ENCODE results near the gene PCDHGA5.
"Not testable (repeated sequence)": the region's sequence is repeated elsewhere in the genome, so short reads cannot be mapped to it uniquely, and the experiment has no call there.

Gene PCDHGA5

DNA sequence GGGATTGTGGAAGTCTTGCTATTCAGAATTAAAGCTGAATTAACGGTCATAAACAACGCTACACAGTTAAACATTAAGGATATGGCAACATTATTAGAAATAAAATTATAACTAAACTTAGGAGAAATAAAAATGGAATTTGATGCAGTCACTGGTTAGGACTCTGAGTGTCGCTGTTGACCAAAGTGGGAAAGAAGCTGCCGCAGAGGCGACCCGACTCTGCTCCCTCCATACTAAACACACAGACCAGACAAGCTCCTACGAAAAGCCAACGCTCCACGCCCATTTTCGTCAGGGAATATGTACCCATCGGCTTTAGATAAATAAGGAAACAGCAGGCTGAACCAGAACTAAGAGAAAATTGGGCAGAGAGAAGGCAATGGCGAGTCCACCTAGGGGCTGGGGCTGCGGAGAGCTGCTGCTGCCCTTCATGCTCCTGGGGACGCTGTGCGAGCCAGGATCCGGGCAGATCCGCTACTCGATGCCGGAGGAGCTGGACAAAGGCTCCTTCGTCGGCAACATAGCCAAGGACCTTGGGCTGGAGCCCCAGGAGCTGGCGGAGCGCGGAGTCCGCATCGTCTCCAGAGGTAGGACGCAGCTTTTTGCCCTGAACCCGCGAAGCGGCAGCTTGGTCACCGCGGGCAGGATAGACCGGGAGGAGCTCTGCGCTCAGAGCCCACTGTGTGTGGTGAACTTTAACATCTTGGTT, at the start of gene PCDHGA5:
TSS of gene PCDHGA5 (plus strand) at position 211 of the 709 bp plus-strand sequence. CDS start at position 380, 169 bp downstream.
- in situ Hi-C loops (cut with MboI; ENCODE audit: low sequenced_read_pairs): no loop called here

DNA sequence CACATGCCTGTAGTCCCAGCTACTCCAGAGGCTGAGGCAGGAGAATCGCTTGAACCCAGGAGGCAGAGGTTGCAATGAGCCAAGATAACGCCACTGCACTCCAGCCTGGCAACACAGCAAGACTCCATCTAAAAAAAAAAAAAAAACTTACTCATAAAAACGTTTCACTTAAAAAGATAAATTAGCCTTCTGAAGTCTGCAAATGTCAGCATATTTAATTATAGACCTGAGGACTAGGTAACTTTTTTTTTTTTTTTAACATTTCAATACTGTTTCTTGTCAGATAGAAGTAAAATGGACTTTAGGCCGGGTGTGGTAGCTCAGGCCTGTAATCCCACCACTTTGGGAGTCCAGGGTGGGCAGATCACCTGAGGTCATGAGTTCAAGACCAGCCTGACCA, 47.0 kb upstream of the PCDHGA5 start:
- in situ Hi-C loops (cut with MboI; ENCODE audit: low sequenced_read_pairs): not testable (repeated sequence)

DNA sequence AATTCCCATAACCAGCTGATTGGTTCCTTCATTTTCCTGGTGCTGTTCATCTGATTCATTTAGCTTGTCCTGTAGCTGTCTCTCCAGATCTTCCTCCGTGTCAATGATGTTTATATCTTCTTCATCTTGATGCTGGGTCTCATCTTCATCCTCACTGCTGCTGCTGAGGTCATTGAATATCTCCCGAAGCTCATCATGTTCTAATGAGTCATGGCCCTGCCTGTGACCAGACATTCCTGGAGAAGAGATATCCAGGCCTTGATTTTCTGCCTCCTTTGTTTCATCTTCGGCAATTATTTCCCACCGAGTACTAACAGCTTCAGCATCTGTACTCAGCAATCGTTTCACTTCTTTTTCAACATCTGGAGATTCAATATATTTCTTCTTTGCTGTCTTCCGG, 44.8 kb upstream of the PCDHGA5 start:
- in situ Hi-C loops (cut with MboI; ENCODE audit: low sequenced_read_pairs): no loop called here

- in situ Hi-C loops (cut with MboI; ENCODE audit: low sequenced_read_pairs): no loop called here
Measured at GRCh38 chr5:141319699-141320098, 44.3 kb upstream of the PCDHGA5 start.

DNA sequence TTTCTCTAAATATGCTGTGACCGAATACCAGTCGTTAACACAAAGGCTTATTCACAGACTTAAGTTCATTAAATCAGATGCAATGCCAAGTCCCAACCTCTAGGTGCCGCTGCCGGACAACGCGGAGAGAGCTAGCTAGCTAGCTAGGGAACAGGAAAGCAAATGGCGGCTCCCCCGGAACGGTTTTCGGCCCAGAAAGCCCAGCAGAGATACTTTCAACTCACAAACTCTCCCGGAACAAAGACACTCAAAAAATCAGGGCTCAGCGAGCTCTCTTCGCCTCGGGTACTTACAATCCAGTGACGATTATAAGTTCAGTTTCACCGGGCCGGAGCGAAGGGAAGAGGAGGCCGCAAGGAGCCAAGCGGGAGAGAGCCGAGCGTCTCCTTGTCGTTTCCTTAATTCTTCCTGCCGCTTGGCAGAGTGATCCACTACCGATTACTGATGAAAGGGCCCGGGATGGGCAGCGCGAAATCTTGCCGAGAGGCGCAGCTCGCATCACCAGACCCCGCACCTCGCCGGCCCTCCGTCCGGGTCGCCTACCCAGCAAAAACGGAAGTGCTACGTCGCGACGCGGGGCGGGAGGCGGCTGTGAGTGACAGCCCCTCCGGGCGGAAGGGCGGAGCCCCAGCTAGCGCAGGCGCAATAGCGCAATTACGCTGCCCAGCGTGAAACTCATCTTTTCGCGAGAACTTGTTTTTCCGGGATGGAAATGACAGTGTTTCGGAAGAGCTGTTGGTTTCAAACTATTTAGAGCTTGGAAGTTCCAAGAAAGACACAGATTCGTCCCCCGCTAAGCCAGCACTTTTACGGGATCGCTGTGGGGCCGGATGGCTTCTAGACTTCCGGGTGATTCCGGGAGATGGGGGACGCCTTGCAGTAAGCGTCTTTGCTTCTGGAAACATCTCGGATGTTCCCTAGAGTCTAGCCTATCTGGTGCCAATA, 43.5 kb upstream of the PCDHGA5 start, which contains the start of gene TAF7:
TSS of gene TAF7 (minus strand) at position 560 of the 945 bp plus-strand sequence. CDS start 740 bp downstream, outside the sequence.
- in situ Hi-C loops (cut with MboI; ENCODE audit: low sequenced_read_pairs): no loop called here

DNA sequence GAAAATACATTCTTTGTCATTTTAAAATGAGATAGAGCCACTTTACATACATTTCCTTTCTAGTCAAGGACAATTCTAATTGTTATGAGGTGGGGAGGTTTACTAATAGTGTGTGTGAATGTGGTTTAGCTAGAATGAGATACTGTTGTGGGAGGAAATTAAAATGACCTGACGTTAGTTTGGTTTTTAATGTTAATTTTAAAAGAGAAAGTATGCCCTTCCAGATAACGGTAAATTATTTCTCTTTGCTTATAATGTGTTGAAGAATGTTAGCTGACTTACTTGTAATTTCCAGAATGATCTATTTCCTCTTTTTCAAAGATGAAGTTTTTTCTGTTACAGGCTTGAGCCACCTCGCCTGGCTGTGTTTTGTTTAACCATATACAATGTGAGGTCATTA, 41.7 kb upstream of the PCDHGA5 start:
- in situ Hi-C loops (cut with MboI; ENCODE audit: low sequenced_read_pairs): no loop called here

- in situ Hi-C loops (cut with MboI; ENCODE audit: low sequenced_read_pairs): no loop called here
Measured at GRCh38 chr5:141326088-141326854, 37.7 kb upstream of the PCDHGA5 start.

- in situ Hi-C loops (cut with MboI; ENCODE audit: low sequenced_read_pairs): no loop called here
Measured at GRCh38 chr5:141328231-141328630, 35.7 kb upstream of the PCDHGA5 start.

- in situ Hi-C loops (cut with MboI; ENCODE audit: low sequenced_read_pairs): no loop called here
Measured at GRCh38 chr5:141330299-141331080, 33.5 kb upstream of the PCDHGA5 start, which contains the start of gene PCDHGA1. Gene PCDHGA1 (plus strand): TSS chr5:141330514.

DNA sequence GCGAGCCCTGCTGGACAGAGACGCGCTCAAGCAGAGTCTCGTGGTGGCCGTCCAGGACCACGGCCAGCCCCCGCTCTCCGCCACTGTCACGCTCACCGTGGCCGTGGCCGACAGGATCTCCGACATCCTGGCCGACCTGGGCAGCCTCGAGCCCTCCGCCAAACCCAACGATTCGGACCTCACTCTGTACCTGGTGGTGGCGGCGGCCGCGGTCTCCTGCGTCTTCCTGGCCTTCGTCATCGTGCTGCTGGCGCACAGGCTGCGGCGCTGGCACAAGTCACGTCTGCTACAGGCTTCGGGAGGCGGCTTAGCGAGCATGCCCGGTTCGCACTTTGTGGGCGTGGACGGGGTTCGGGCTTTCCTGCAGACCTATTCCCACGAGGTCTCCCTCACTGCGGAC, 31.4 kb upstream of the PCDHGA5 start:
- in situ Hi-C loops (cut with MboI; ENCODE audit: low sequenced_read_pairs): not testable (repeated sequence)

- in situ Hi-C loops (cut with MboI; ENCODE audit: low sequenced_read_pairs): no loop called here
Measured at GRCh38 chr5:141338538-141339306, 25.2 kb upstream of the PCDHGA5 start, which contains the start of gene PCDHGA2. Gene PCDHGA2 (plus strand): TSS chr5:141338760.

- in situ Hi-C loops (cut with MboI; ENCODE audit: low sequenced_read_pairs): not testable (repeated sequence)
Measured at GRCh38 chr5:141340781-141341354, 23.1 kb upstream of the PCDHGA5 start.

GRCh38 chr5:141342773-141343172, 21.2 kb upstream of the PCDHGA5 start:
- in situ Hi-C loops (cut with MboI; ENCODE audit: low sequenced_read_pairs): no loop called here

GRCh38 chr5:141343242-141343952, 20.6 kb upstream of the PCDHGA5 start, which contains the start of gene PCDHGA3:
Gene PCDHGA3 (plus strand): TSS chr5:141343829. CDS start chr5:141344034, 205 bp downstream.
- in situ Hi-C loops (cut with MboI; ENCODE audit: low sequenced_read_pairs): no loop called here

DNA sequence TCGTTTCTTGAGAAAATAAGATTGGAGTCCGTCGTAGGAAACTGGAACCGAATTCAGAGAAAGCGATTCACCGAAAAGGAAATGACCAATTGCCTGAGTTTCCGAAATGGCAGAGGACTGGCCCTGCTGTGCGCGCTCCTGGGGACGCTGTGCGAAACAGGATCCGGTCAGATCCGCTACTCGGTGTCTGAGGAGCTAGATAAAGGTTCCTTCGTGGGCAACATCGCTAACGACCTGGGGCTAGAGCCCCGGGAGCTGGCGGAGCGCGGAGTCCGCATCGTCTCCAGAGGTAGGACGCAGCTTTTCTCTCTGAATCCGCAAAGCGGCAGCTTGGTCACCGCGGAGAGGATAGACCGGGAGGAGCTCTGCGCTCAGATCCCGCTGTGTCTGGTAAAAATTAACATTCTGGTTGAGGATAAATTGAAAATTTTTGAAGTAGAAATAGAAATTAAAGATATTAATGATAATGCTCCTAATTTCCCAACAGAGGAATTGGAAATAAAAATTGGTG, 20.0 kb upstream of the PCDHGA5 start:
- in situ Hi-C loops (cut with MboI; ENCODE audit: low sequenced_read_pairs): no loop called here

DNA sequence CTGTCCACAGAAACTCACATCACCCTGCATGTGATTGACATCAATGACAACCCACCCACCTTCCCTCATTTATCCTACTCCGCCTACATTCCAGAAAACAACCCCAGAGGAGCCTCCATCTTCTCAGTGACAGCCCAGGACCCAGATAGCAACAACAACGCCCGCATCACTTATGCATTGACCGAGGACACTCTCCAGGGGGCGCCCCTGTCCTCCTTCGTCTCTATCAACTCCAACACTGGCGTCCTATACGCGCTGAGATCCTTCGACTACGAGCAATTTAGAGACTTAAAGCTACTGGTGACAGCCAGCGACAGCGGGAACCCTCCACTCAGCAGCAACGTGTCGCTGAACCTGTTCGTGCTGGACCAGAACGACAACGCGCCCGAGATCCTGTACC, 18.6 kb upstream of the PCDHGA5 start:
- in situ Hi-C loops (cut with MboI; ENCODE audit: low sequenced_read_pairs): no loop called here

DNA sequence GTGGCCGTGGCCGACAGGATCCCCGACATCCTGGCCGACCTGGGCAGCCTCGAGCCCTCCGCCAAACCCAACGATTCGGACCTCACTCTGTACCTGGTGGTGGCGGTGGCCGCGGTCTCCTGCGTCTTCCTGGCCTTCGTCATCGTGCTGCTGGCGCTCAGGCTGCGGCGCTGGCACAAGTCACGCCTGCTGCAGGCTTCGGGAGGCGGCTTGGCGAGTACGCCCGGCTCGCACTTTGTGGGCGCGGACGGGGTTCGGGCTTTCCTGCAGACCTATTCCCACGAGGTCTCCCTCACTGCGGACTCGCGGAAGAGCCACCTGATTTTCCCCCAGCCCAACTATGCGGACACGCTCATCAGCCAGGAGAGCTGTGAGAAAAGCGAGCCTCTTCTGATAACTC, 17.9 kb upstream of the PCDHGA5 start:
- in situ Hi-C loops (cut with MboI; ENCODE audit: low sequenced_read_pairs): not testable (repeated sequence)
